Glomerular endothelial cell (primary cell): ENCODE results near the gene TMEM37. TPM values are rescaled to one million over a fixed set of nuclear protein-coding genes. Genes with fewer than 3 reads are reported as not detected.

Experiments used
- DNase-seq: peaks from one replicate; pipeline ENCODE4 v3.0.0-alpha.2; 2011; ENCODE audit warnings: low read depth, low spot score; ENCODE audit errors: extremely low read depth
- total RNA-seq: library from RNA; depleted of rRNA; stranded (reverse); fragments of >200 nt; gene quantifications from 2 replicates; pipeline ENCODE4 v1.2.3, GENCODE V29; 2015

TMEM37 gene
- total RNA-seq, 1 donor from 2014 or later = 2.2 TPM

DNA sequence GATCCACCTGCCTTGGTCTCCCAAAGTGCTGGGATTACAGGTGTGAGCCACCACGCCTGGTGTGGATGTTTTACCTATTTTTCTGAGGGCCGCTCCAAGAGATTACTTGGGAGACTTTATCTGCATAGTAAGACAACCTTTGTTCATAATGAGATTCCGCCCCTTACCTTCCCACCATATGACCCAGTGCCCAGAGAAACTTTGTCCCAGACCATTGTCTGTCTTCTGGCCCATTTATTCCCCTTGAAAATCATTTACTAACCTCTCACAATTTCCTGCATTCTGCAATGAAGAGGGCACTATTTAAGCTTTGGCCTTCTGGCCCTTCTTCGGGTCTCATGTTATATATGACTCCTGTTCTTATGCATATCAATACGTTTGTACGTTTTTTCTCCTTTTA lies 13.7 kb upstream of the TMEM37 start:
- DNase-seq = no peak

DNA sequence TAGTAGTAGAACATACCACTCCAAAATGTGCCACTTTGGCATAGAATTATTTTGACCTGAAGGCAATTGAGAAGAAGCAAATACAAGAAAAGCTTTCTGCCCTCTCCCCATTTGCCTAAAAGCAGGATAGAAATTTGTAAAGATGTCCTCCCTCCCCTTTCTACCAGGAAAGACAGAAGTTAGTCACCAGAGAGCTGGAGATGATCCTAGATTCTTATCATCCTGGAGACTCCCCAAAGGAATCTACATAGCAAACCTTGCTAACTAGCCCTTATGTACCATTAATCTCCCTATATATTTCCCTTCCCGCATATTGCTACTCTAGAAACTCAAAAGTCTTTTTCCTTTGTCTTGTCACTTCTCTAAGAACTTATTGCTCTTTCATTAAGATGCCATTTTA lies 12.6 kb upstream of the TMEM37 start:
- no peak for DNase-seq

DNA sequence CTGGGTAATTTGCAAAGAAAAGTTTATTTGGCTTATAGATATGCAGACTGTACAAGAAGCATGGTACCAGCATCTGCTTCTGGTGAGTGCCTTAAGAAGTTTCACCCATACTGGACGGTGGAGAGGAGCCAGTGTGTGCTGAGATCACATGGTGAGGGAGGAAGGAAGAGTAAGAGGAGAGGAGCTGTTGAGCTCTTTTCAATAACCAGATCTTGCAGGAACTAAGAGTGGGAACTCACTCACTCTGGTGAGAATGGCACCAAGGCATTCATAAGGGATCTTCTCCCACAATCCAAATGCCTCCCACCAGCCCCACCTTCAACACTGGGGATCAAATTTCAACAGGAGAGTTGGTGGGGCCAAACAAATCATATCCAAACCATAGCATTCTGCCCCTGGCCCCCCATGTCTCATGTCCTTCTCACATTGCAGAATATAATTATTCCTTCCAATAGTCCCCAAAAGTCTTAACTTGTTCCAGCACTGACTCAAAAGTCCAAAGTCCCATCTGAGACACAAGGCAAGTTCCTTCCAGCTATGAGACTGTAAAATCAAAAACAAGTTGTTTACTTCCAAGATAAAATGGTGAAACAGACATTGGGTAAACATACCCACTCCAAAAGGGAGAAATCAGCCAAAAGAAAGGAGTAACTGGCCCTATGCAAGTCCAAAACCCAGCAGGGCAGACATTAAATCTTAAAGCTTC lies 11.7 kb upstream of the TMEM37 start:
- no peak for DNase-seq

DNA sequence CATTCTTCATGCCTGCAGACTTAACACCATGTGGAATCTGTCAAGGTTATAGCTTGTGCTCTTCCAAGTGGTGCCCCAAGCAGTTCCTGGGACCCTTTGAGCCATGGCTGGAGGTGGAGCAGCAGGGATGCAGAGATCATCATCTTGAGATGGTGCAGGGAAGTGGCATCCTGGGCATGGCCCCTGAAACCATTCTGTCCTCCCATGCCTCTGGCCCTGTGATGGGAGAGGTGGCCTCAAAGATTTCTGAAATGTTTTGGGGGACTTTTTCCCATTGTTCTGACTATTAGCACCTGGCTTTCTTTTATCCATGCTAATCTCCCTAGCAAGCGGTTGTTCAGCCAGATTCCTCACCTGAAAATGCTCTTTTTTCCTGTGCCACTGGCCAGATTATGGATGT lies 10.3 kb upstream of the TMEM37 start:
- no peak for DNase-seq

DNA sequence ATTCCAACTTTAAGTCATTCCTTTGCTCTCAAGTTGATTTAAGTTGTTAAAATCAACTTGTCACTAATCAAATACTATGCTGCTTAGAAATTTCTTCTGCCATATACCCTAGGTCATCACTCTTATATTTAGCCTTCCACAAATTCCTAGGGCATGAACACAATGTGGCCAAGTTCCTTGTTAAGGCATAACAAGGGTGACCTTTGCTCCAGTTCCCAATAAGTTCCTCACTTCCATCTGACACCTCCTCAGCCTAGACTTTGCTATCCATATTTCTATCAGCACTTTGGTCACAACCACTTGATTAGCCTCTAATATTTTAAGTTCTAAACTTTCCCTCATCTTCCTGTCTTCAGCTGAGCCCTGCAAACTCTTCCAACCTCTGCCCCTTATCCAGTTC lies 9.9 kb upstream of the TMEM37 start:
- no peak for DNase-seq

DNA sequence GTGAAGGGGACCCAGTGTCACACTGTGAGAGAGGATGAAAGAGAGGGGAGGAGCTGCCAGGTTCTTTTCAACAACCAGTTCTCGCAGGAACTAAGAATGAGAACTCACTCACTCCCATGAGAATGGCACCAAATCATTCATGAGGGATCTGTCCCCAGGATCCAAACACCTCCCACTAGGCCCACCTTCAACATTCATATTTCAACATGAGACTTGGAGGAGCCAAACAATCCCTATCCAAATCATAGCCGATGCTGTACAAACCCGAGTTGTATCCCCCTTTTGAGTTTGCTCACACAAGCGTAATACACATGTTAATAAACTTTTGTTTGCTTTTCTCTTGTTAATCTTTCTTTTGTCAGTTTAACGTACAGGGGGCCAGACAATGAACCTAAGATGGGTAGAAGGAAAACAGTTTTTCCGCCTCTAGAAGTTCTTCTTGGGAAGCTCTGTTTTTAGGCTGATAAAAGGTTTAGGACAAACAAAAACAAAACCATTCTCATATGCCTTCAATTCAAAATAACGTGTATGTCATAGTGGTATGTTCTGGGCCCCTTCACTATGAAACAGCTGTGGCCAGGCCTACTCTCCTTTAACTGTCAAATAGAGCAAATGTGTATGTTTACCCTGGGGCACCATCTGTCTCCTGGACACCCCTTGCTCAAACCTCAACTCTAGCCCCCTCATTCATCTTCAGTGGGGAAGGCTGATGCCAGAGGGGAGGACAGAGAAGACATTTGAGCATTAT lies 9.1 kb upstream of the TMEM37 start:
- DNase-seq = no peak

DNA sequence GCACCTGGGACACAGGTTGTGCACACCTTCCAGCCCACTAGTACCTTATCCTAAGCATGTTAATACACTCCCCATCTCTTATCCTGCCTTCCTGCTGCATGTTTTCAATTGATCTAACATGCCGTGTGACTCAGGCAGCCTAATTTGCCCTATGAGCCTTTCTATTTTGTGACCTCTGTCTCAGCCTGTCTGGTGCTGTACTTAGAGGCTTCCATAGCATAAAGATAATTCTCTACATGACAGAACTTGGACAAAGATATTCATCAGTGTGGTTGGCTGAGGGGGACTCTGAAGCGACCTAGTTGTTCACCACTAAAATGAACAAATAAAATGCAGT lies 8.6 kb upstream of the TMEM37 start:
- DNase-seq = no peak

DNA sequence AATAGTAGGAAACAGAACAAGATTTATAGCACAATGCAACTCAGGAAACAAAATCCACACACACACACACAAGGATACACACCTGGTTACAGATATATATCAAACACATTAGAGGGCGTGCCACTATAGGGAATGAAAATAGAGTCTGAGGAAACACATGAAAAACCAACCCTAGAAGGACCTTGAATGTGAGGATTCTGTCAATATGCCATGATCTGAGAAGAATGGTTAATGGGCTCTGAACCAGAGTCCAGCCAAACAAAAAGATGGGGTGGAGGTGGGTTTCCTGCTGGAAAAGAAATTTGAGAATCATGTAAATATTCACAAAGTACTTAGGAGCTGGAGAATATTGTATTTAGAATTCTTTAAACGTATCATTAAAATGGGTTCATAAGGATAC lies 7.8 kb upstream of the TMEM37 start:
- no peak for DNase-seq

DNA sequence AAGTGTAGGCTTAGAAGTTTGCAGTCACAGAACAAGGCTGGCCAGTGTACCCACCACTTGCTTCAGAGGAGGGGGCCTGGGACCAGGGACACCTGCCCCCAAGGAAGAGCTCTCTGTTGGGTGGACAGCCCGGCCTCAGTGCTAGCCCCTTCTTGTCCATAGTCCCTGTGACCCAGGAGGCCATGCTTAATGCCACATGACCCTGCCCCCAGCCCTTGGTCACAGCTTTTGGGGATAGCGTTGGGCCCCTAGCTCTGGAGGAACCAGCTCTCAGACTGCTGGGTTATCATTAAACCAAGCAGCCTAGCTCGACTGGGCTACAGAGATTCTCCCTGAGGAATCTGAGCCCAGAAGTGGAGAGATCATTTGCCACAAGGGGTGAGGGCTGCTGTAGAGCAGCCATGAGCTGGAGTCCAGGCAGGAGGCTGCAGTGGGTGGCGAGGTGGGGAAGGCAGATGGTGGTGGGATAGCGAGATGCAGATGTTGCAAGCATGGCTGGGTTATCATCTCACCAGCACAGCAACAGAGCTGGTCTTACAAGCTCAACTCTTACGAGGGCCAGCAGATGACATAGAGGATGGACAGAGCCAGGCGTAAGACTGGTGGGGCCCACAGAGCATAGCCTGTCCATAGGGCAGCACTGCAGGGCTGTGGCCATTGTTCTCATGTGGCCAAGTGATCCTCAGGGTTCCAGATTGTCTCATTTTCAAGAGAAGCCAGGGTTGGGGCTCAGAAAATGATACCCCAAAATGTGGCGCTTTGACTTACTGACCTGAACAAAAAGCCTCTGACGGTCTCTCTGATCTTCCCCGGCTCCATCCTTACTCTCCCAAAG lies 7.2 kb upstream of the TMEM37 start:
- no peak for DNase-seq

DNA sequence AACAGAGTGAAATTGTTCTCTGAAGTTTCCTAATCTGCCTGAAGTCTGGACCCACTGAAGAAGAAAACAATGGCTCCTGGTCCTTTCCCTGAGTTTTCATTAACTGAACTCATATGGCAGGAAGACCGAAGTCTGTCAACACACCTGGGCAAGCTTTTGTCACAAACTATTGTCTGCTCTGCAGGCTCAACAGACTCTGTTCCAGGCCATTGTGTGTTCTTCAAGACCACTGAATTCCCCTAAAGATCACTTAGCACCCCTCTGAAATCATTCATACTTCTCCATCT lies 6.6 kb upstream of the TMEM37 start:
- no peak for DNase-seq

DNA sequence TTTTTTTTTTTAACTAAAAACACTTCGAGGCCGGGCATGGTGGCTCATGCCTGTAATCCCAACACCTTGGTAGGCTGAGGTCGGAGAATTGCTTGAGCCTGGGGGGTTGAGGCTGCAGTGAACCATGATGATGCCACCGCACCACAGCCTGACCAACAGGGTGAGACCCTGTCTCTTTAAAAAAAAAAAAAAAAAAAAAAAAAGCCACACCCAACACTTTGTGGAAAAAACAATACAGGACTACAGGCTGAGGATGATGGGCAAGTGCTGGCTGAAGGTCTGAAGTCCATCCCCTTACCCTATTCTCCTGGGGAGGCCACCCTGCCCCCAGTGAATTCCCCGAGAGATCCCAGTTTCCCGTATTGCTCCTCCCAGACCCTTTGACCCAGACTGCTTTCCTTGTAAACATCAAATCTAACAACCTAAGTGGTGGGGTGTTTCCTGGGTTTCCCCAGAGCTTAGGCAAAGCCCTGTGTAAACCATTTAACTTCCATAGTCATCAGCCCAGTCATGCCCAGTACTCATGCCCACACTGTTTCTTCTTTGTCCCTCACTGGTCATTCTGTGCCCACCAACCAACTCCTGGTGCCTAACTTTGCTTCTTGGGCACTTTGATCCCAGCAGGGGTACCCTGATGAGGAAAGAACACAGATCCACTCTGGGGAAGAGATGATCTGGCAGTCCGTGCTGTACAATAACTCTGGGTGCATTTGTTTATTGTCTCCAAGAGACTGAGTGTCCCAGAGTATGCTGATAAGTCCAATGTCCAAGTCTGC lies 5.8 kb upstream of the TMEM37 start:
- no peak for DNase-seq

DNA sequence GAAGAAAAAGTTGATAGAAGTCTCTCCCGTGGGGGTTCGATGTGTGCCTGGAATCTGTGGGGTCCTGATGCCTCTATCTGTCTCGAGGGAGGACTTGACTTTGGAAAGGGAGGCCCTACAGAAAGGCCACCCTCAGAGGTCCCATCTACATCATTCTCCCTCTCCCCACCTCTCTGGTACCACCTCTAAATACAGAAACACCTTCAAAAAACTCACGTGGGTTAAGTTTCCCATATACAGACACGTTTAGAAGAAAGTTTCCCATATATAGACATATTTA lies 5.3 kb upstream of the TMEM37 start:
- DNase-seq = no peak

DNA sequence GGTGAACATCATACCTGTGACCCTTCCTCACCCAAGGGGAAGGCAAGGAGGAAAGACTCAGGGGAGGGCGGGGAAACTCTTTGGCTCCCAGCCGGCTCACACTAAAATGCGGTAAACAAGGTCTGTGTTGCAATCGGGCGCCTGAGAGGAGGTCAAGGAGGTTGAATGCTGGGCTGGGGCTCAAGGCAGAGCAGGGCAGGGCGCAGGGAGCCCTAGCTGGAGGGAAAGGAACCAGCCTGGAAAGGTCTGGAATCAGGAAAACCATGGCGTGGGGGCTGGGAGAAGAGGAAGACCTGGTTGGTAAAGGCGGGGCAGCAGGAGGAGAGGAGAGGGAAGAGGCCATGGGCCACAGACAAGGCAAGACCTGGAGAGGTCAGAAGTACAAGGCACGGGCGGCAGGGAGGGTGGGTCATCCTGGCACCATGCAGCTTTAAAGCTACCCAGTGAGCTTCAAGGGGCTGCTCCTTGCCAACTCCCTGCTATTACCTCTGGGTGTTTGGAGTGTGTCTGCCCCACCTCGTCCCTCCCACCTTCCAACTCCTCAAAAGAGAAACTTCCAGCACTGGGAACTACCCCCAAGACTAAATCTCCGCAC lies 4.8 kb upstream of the TMEM37 start:
- no peak for DNase-seq

DNA sequence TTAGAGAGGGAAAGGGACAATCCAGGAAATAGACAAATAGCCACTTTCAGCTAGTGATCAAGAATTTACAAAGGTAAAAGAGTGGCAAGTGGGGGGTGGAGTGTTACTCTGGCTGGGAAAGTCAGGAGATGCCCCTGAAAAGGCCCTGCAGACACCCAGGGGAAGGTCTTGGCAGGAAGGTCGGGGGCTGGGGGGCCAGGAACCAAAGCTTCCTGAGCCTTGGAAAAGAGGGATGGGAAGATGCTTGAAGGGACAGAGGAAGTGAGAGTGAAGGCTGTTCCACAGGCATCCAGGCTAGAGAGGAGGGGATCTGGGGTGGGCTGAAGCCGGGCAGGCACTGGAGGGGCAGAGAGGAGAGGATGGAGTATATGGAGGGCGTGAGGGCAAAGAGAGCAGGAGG lies 3.9 kb upstream of the TMEM37 start:
- DNase-seq = no peak

DNA sequence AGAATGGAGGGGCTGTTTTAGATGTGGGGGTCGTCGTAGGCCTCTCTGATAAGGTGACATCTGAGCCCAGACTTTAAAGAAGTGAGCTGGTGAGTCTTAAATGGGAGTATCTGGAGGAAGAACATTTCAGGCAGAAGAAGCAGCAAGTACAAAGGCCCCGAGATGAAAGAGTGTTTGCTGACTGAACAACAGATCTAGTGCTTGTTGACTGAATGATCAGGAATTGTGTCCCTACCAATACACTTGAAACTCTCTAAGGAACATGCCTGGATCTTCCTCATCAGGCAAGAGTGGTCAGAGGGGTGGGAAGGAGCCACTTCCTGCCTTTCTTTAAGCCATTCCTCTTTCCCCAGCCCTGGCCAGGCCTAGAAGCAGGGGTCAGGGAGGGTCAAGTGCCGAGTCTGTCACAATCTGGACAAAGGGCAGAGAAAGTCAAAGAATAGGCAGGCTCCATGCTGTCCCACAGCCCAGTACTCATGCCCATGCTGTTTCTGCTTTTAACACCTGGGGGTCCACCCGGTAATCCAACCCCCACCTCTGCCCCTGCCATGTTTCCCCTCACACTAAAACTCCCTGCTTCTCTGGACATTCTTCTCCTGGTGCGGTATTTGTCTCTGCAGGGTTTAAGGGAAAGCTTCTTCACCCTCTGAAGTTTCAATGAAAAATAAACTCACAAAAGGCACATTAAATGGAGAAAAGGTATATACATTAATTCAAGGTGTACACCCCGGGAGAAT lies 3.0 kb upstream of the TMEM37 start:
- DNase-seq = no peak

DNA sequence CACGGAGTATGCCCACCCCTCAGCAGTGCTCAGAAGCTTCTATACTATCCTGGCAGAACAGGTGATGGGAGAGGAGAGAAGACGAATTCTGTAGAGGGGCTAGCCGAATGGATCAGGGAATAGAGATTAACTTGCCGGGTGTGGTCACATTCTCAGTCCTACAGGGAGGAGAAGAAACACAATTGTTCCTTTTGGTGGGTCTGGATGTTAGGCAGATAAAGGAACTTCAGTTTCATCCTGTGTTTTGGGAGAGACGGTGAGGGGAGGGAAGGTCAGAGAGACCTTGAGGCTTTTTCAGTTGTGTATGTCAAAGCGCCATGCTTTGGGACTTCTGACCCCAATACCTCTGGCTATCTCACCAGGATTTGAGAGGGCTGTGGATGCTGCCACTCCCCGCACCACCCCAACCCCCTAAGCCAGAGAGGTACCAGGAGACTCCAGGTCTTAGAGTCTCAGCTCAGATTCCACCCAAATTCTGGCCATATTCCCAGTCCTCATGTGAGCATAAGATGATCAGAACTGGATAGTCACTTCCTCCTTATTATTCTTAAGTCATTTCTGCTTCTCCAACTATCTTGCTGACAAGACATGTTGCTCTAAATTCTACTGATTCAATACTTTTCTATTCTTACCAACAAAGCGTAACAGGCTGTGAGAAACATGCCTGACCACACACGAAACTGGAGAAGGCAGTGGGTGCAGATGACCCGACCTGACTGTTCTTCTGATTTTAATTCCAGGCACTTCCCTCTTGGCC lies 2.3 kb upstream of the TMEM37 start:
- no peak for DNase-seq

DNA sequence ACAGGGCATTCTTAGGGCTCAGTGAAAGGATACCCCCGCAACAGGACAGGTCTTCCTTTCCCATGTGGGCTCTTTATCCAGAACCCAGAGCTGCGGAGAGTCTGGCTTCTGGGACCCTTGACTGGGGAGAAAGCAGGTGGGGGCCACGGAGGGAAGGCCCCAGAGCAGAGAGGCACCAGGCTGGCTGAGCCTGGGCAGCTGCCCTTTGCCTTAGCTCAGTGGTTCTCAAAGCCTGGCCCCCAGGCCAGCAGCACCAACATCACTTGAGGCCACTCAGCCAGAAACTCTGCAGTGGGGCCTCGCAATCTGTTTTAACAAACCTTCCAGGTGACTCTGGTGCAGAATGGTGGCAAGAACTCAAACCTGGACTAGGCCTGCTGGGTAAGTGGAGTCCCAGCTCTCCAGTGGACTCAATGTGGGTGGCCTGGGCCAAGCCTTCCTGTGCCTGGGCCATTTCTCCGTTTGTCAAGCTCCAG lies 1.6 kb upstream of the TMEM37 start:
- no peak for DNase-seq

DNA sequence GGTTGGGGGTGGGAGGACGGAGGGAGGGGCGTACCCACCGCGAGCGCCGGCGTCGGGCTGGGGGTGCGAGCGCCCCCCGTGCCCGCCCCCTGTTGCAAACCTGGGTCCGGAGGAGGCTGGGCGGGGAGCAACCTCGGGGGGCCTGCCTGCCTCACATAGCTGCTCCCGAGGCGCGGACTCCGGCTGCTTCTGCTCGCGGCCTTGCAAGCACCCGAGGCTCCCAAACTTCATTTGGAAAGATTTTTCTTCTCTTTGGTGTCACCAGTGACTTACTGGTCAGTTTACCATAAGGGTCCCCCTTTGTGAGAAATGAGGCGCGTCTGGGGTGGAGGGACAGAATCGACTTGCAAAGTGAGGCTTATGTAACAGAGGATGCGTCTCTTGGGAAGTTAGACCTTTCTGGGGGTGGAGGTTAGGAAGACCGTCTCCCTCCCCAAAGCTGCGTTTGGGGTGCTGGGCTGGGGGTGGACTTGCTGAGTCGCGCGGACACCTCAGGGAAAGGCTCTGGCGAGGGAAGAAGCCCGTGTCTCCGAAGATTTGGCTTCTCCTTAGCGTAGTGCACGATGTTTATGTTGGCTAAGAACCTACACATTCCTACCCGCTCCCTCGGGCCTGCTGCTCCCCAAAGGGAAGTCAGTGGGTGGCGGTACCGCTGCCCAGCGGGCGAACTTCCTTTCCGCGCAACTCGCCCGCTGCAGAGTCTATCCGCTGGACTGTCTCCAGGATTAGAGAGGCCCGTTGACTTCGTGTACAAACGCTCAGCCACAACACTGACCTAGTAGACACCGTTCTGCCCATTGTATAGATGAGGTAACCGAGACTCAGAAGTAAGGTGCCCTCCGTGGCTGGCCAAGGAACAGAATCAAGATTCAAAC lies 559 bp downstream of the TMEM37 start:
- DNase-seq = no peak
